K562 treated with DMSO at 1 percent for 24 hours (cell line): Measurements from ENCODE around the gene DNAL1. TPM values are rescaled to one million over a fixed set of nuclear protein-coding genes. Genes with fewer than 3 reads are reported as not detected.

ENCODE experiments used
- total RNA-seq: library from RNA; unstranded; fragments of 300-600 nt; gene quantifications from 2 replicates; pipeline ENCODE4 v1.2.3, GENCODE V29; 2022; ENCODE audit warnings: low read depth; ENCODE audit not compliant: insufficient read depth

The DNAL1 gene
- total RNA-seq = 2.1 and 2.3 TPM in 2 replicates

GRCh38 chr14:73644531-73645247, at the start of gene DNAL1:
Gene DNAL1, plus strand, starts transcription at chr14:73644986. Its CDS starts 54 bp downstream, at chr14:73645040.

GRCh38 chr14:73612339-73613045, 32.3 kb upstream of the DNAL1 start, which contains the start of gene ACOT6:
Gene ACOT6, plus strand, starts transcription at chr14:73612517. Its CDS starts 55 bp downstream, at chr14:73612572.

GRCh38 chr14:73713803-73714655, 69.2 kb downstream of the DNAL1 start, which contains the start of gene PNMA1:
Gene PNMA1, minus strand, starts transcription at chr14:73714384. Its CDS starts 745 bp downstream, at chr14:73713639.

Other genes with a start within 250 kb of the DNAL1 start
- 30.1 and 30.7 TPM in 2 replicates for gene NUMB, start 186.4 kb upstream of the DNAL1 start, total RNA-seq
- gene RIOX1, start 154.1 kb upstream of the DNAL1 start, total RNA-seq = 11.2 and 12.7 TPM in 2 replicates
- not detected in 2 replicates for gene ACOT1, start 107.8 kb upstream of the DNAL1 start, total RNA-seq
- 0.12 TPM in 1 of 2 replicates, not detected in the other for gene HEATR4, start 86.0 kb upstream of the DNAL1 start, total RNA-seq
- 0.42 TPM in 1 of 2 replicates, not detected in the other for gene ACOT2, start 75.8 kb upstream of the DNAL1 start, total RNA-seq
- gene ACOT4, start 53.1 kb upstream of the DNAL1 start, total RNA-seq = not detected in 2 replicates
- gene ACOT6, start 32.5 kb upstream of the DNAL1 start, total RNA-seq = not detected in 2 replicates
- 39.3 and 43.6 TPM in 2 replicates for gene PNMA1, start 69.4 kb downstream of the DNAL1 start, total RNA-seq
- 3.2 and 3.4 TPM in 2 replicates for gene PTGR2, start 206.8 kb downstream of the DNAL1 start, total RNA-seq
- gene ZNF410, start 241.9 kb downstream of the DNAL1 start, total RNA-seq = 20.7 and 24.3 TPM in 2 replicates